Measurements from ENCODE around the gene ST3GAL5.

DNA sequence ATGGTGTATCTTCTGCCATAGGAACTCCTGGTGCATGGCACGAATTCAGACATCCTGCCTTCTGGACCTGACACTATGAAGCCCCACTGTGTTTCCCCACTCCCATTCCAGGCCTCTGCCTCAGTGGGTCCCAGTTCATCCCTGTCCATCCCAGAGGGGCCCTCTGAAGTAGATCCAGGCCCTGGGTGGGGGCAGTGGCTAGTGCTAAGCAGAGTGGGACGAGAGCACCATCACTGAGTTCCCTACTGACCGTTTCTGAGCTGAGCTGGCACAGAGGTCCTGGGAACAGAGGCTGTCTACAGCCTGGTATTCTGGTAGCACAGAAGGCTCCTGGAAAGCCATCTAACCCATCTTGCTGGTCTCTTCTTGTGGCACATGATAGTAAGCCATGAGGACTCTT is 81.0 kb downstream of the ST3GAL5 start:
- TF ChIP-seq, protein P1, sequence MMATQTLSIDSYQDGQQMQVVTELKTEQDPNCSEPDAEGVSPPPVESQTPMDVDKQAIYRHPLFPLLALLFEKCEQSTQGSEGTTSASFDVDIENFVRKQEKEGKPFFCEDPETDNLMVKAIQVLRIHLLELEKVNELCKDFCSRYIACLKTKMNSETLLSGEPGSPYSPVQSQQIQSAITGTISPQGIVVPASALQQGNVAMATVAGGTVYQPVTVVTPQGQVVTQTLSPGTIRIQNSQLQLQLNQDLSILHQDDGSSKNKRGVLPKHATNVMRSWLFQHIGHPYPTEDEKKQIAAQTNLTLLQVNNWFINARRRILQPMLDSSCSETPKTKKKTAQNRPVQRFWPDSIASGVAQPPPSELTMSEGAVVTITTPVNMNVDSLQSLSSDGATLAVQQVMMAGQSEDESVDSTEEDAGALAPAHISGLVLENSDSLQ (IDR thresholded peaks at IDR 0.05): no peak
- no peak for TF ChIP-seq FOXA1 (IDR thresholded peaks at IDR 0.05)
- no peak for TF ChIP-seq FOXM1 (IDR thresholded peaks at IDR 0.05; ENCODE audit: borderline replicate concordance)
- TF ChIP-seq CTBP1 (IDR thresholded peaks at IDR 0.05; ENCODE audit: borderline replicate concordance): no peak
- TF ChIP-seq ZNF384 (IDR thresholded peaks at IDR 0.05): no peak
- TF ChIP-seq SUZ12 (IDR thresholded peaks at IDR 0.05): no peak
- no peak for TF ChIP-seq FOXK2 (IDR thresholded peaks at IDR 0.05)
- no peak for TF ChIP-seq LEF1 (IDR thresholded peaks at IDR 0.05; ENCODE audit: borderline replicate concordance)
- no peak for TF ChIP-seq SP1 (IDR thresholded peaks at IDR 0.05)
- no peak for TF ChIP-seq HDGF (IDR thresholded peaks at IDR 0.05; ENCODE audit: borderline replicate concordance)
- no peak for TF ChIP-seq BHLHE40 (IDR thresholded peaks at IDR 0.05; ENCODE audit: borderline replicate concordance)

Measured in HEK293T (cell line).